Measurements from ENCODE around the gene CDC42SE2.

- TF ChIP-seq POLR2A (IDR thresholded peaks at IDR 0.05), result no peak
- TF ChIP-seq CTCF (IDR thresholded peaks at IDR 0.05), result no peak
- no peak for TF ChIP-seq POLR2AphosphoS5 (IDR thresholded peaks at IDR 0.05)
- no peak for TF ChIP-seq EP300 (IDR thresholded peaks at IDR 0.05)
Measured at GRCh38 chr5:131328536-131329285, 64.9 kb downstream of the CDC42SE2 start.
